Stimulated activated naive CD8-positive, alpha-beta T cell treated with anti-CD3 and anti-CD28 coated beads, Interleukin-15, amount 100 ng/mL, for 72 hours (primary cell): Measurements from ENCODE around the gene EXOC3L4.
A peak's percentile ranks its signal among the peaks of the same experiment; 100 is the strongest.

Source experiments
- ATAC-seq: fragments of 150-1000 bp; cut with Tn5 transposase; 2 replicates; pipeline ENCODE4 v1.10.0; 2021; ENCODE audit warnings: mild to moderate bottlenecking, moderate library complexity
- DNase-seq, 2 donors: peaks; one replicate each; pipeline ENCODE4 v3.0.0; 2021 to 2022
- H3K27ac Mint-ChIP-seq, 2 donors: one replicate each; pipeline ENCODE4 v1.8.0; 2022; ENCODE audit warnings: mild to moderate bottlenecking in 2 of 2, mixed read lengths in 2 of 2, moderate library complexity in 2 of 2
- H3K27me3 Mint-ChIP-seq: one replicate; pipeline ENCODE4 v1.8.0; 2022; ENCODE audit warnings: mixed read lengths
- H3K4me1 Mint-ChIP-seq: one replicate; pipeline ENCODE4 v1.8.0; 2022; ENCODE audit warnings: mild to moderate bottlenecking, mixed read lengths
- H3K4me3 Mint-ChIP-seq, 2 donors: one replicate each; pipeline ENCODE4 v1.8.0; 2022; ENCODE audit warnings: mild to moderate bottlenecking in 2 of 2, mixed read lengths in 2 of 2, moderate library complexity in 1 of 2
- H3K9me3 Mint-ChIP-seq, 2 donors: one replicate each; pipeline ENCODE4 v1.8.0; 2022; ENCODE audit warnings: mixed read lengths in 2 of 2

The EXOC3L4 gene

GRCh38 chr14:103127356-103127755 lies 32.8 kb downstream of the EXOC3L4 start:
- ATAC-seq = no peak
- Mint-ChIP-seq H3K27ac (no peak overlapping the region), H3K27me3 (peaks cover 27% of the 10 kb centered on the region), H3K4me3 (no peak overlapping the region), H3K9me3 (no peaks in the 10 kb centered on the region), H3K4me1 (peaks cover 8% of the 10 kb centered on the region)
- no peak for DNase-seq

- H3K27me3 Mint-ChIP-seq = peaks cover 21% of the 10 kb centered on the region
- no peak for DNase-seq
- ATAC-seq = no peak
- H3K9me3 Mint-ChIP-seq = no peaks in the 10 kb centered on the region
- peaks cover 7% of the 10 kb centered on the region for H3K4me1 Mint-ChIP-seq
- H3K27ac Mint-ChIP-seq = peak overlapping the region; percentile 14 to 79
- no peak overlapping the region for H3K4me3 Mint-ChIP-seq
Measured at GRCh38 chr14:103127861-103128598, 33.5 kb downstream of the EXOC3L4 start.

GRCh38 chr14:103128631-103129300 lies 34.2 kb downstream of the EXOC3L4 start:
- Mint-ChIP-seq H3K27me3 (peaks cover 18% of the 10 kb centered on the region), H3K4me1 (peaks cover 5% of the 10 kb centered on the region), H3K27ac (peak overlapping the region; percentile 14 to 79), H3K4me3 (no peak overlapping the region), H3K9me3 (no peaks in the 10 kb centered on the region)
- DNase-seq (no peak), ATAC-seq (no peak)

GRCh38 chr14:103129301-103130016 lies 34.9 kb downstream of the EXOC3L4 start:
- DNase-seq = no peak
- Mint-ChIP-seq H3K27me3 (peaks cover 11% of the 10 kb centered on the region), H3K27ac (no peak overlapping the region), H3K4me3 (no peak overlapping the region), H3K9me3 (no peaks in the 10 kb centered on the region), H3K4me1 (no peaks in the 10 kb centered on the region)
- ATAC-seq = no peak

GRCh38 chr14:103130017-103130764 lies 35.7 kb downstream of the EXOC3L4 start:
- ATAC-seq (peak; percentile 28), DNase-seq (no peak)
- H3K4me1 Mint-ChIP-seq = no peaks in the 10 kb centered on the region
- no peak overlapping the region for H3K27ac Mint-ChIP-seq
- no peaks in the 10 kb centered on the region for H3K9me3 Mint-ChIP-seq
- H3K4me3 Mint-ChIP-seq = no peak overlapping the region
- peaks cover 4% of the 10 kb centered on the region for H3K27me3 Mint-ChIP-seq

GRCh38 chr14:103130965-103131364 lies 36.4 kb downstream of the EXOC3L4 start:
- Mint-ChIP-seq H3K9me3 (no peaks in the 10 kb centered on the region), H3K27me3 (no peaks in the 10 kb centered on the region), H3K27ac (no peak overlapping the region), H3K4me3 (no peak overlapping the region), H3K4me1 (no peaks in the 10 kb centered on the region)
- no peak for ATAC-seq
- DNase-seq = no peak

GRCh38 chr14:103131580-103131979 lies 37.1 kb downstream of the EXOC3L4 start:
- H3K27me3 Mint-ChIP-seq = no peaks in the 10 kb centered on the region
- DNase-seq (no peak), ATAC-seq (no peak)
- H3K4me3 Mint-ChIP-seq = no peak overlapping the region
- no peak overlapping the region for H3K27ac Mint-ChIP-seq
- no peaks in the 10 kb centered on the region for H3K9me3 Mint-ChIP-seq
- no peaks in the 10 kb centered on the region for H3K4me1 Mint-ChIP-seq

GRCh38 chr14:103132381-103133209 lies 38.1 kb downstream of the EXOC3L4 start:
- no peaks in the 10 kb centered on the region for H3K9me3 Mint-ChIP-seq
- no peaks in the 10 kb centered on the region for H3K4me1 Mint-ChIP-seq
- no peak overlapping the region for H3K4me3 Mint-ChIP-seq
- ATAC-seq (no peak), DNase-seq (no peak)
- peaks cover 2% of the 10 kb centered on the region for H3K27me3 Mint-ChIP-seq
- H3K27ac Mint-ChIP-seq = no peak overlapping the region

- ATAC-seq = no peak
- Mint-ChIP-seq H3K4me1 (no peaks in the 10 kb centered on the region), H3K9me3 (no peaks in the 10 kb centered on the region), H3K27ac (no peak overlapping the region), H3K4me3 (no peak overlapping the region), H3K27me3 (peaks cover 7% of the 10 kb centered on the region)
- DNase-seq = no peak
Measured at GRCh38 chr14:103133210-103134140, 39.0 kb downstream of the EXOC3L4 start.

GRCh38 chr14:103134405-103134804 lies 39.9 kb downstream of the EXOC3L4 start:
- DNase-seq (no peak), ATAC-seq (no peak)
- Mint-ChIP-seq H3K9me3 (no peaks in the 10 kb centered on the region), H3K4me3 (no peak overlapping the region), H3K4me1 (no peaks in the 10 kb centered on the region), H3K27ac (no peak overlapping the region), H3K27me3 (peaks cover 14% of the 10 kb centered on the region)

- DNase-seq (no peak), ATAC-seq (no peak)
- no peak overlapping the region for H3K4me3 Mint-ChIP-seq
- no peaks in the 10 kb centered on the region for H3K9me3 Mint-ChIP-seq
- H3K4me1 Mint-ChIP-seq = no peaks in the 10 kb centered on the region
- H3K27ac Mint-ChIP-seq = no peak overlapping the region
- peaks cover 19% of the 10 kb centered on the region for H3K27me3 Mint-ChIP-seq
Measured at GRCh38 chr14:103134919-103135318, 40.4 kb downstream of the EXOC3L4 start.

GRCh38 chr14:103135333-103136260 lies 41.1 kb downstream of the EXOC3L4 start:
- no peak for DNase-seq
- H3K4me1 Mint-ChIP-seq = peaks cover 5% of the 10 kb centered on the region
- H3K27ac Mint-ChIP-seq = no peak overlapping the region
- no peaks in the 10 kb centered on the region for H3K9me3 Mint-ChIP-seq
- H3K4me3 Mint-ChIP-seq = no peak overlapping the region
- ATAC-seq = no peak
- peaks cover 25% of the 10 kb centered on the region for H3K27me3 Mint-ChIP-seq
